ENCODE measurements around the gene USP44.

The USP44 gene

DNA sequence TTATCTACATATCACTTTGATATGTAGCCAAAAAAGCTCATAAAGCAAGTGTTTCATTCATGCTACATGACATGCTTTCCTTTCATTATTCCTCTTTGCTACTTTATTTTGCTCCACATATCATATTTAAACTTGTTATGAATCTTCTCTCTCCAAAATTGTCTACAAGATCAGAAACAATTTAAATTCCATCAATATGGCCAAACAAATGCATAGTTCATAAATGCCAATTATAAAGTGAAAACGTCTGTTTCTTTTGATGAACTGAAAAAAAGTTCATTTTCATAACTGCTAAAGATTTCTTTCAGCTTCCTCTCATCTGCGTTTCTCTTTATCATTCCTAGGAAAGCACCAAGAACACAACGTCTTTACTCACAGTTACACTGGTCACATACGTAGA, 22.8 kb downstream of the USP44 start (continued):
- no peak for TF ChIP-seq SNAI2 (CRISPR knock-in tag; IDR thresholded peaks at IDR 0.05)

DNA sequence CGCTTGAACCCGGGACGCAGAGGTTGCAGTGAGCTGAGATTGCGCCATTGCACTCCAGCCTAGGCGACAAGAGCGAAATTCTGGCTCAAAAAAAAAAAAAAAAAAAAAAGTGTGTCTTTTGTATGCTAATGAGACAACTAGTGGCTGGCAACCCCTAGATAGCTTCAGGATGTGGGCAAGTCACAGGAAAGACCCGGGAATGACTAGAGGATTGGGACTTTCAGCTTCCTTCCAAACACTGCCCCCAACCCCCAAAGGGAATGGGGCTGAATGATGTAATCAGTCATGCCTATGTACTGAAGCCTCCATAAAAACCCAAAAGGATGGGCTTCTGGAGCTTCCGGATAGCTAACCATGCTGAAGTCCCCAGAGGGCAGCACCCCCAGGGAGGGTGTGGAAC, 28.6 kb downstream of the USP44 start:
- TF ChIP-seq RARB (CRISPR knock-in tag; IDR thresholded peaks at IDR 0.05) = no peak
- no peak for TF ChIP-seq SNAI2 (CRISPR knock-in tag; IDR thresholded peaks at IDR 0.05)
- no peak for TF ChIP-seq BACH2 (CRISPR knock-in tag; IDR thresholded peaks at IDR 0.05; ENCODE audit: borderline replicate concordance)
- TF ChIP-seq TCF4 (CRISPR knock-in tag; IDR thresholded peaks at IDR 0.05; ENCODE audit: borderline replicate concordance) = no peak
- no peak for TF ChIP-seq ZC3H10 (CRISPR knock-in tag; IDR thresholded peaks at IDR 0.05)
- TF ChIP-seq, protein P1, sequence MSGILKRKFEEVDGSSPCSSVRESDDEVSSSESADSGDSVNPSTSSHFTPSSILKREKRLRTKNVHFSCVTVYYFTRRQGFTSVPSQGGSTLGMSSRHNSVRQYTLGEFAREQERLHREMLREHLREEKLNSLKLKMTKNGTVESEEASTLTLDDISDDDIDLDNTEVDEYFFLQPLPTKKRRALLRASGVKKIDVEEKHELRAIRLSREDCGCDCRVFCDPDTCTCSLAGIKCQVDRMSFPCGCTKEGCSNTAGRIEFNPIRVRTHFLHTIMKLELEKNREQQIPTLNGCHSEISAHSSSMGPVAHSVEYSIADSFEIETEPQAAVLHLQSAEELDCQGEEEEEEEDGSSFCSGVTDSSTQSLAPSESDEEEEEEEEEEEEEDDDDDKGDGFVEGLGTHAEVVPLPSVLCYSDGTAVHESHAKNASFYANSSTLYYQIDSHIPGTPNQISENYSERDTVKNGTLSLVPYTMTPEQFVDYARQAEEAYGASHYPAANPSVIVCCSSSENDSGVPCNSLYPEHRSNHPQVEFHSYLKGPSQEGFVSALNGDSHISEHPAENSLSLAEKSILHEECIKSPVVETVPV (CRISPR knock-in tag; IDR thresholded peaks at IDR 0.05) = no peak
- TF ChIP-seq, protein P2, sequence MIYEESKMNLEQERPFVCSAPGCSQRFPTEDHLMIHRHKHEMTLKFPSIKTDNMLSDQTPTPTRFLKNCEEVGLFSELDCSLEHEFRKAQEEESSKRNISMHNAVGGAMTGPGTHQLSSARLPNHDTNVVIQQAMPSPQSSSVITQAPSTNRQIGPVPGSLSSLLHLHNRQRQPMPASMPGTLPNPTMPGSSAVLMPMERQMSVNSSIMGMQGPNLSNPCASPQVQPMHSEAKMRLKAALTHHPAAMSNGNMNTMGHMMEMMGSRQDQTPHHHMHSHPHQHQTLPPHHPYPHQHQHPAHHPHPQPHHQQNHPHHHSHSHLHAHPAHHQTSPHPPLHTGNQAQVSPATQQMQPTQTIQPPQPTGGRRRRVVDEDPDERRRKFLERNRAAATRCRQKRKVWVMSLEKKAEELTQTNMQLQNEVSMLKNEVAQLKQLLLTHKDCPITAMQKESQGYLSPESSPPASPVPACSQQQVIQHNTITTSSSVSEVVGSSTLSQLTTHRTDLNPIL (CRISPR knock-in tag; IDR thresholded peaks at IDR 0.05; ENCODE audit: low read depth) = no peak
- TF ChIP-seq ZNF8 (CRISPR knock-in tag; IDR thresholded peaks at IDR 0.05) = no peak

DNA sequence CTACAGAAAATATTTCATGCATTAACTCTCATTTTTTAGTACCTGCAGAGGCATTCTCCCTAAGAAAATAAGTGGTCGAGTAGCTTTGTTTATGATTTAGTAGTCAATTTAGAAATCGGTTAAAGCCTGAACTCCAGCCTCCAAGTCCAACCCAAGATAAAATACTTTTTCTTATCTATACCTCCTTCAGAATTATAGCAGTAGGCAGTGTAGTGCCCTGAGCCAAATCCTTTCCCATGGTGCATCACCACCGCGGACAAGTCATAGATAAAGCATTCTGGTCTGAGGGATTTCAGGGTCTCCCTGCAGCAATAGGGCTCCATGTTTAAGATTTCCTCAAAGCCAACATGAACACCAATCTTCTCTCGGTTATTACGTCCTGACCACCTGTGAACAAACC, 30.5 kb downstream of the USP44 start:
- no peak for TF ChIP-seq BACH2 (CRISPR knock-in tag; IDR thresholded peaks at IDR 0.05; ENCODE audit: borderline replicate concordance)
- no peak for TF ChIP-seq ARNTL (CRISPR knock-in tag; IDR thresholded peaks at IDR 0.05; ENCODE audit: borderline replicate concordance, low read depth)
- no peak for TF ChIP-seq TCF4 (CRISPR knock-in tag; IDR thresholded peaks at IDR 0.05; ENCODE audit: borderline replicate concordance)
- TF ChIP-seq ZFP3 (CRISPR knock-in tag; IDR thresholded peaks at IDR 0.05) = no peak
- TF ChIP-seq ZNF70 (CRISPR knock-in tag; IDR thresholded peaks at IDR 0.05) = no peak
- TF ChIP-seq, protein P2 (CRISPR knock-in tag; IDR thresholded peaks at IDR 0.05; ENCODE audit: low read depth) = no peak
- TF ChIP-seq, protein P3, sequence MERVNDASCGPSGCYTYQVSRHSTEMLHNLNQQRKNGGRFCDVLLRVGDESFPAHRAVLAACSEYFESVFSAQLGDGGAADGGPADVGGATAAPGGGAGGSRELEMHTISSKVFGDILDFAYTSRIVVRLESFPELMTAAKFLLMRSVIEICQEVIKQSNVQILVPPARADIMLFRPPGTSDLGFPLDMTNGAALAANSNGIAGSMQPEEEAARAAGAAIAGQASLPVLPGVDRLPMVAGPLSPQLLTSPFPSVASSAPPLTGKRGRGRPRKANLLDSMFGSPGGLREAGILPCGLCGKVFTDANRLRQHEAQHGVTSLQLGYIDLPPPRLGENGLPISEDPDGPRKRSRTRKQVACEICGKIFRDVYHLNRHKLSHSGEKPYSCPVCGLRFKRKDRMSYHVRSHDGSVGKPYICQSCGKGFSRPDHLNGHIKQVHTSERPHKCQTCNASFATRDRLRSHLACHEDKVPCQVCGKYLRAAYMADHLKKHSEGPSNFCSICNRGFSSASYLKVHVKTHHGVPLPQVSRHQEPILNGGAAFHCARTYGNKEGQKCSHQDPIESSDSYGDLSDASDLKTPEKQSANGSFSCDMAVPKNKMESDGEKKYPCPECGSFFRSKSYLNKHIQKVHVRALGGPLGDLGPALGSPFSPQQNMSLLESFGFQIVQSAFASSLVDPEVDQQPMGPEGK (CRISPR knock-in tag; IDR thresholded peaks at IDR 0.05; ENCODE audit: borderline replicate concordance) = no peak
- TF ChIP-seq CSDC2 (CRISPR knock-in tag; IDR thresholded peaks at IDR 0.05) = no peak
- TF ChIP-seq ZC3H10 (CRISPR knock-in tag; IDR thresholded peaks at IDR 0.05) = no peak
- TF ChIP-seq TOX (CRISPR knock-in tag; IDR thresholded peaks at IDR 0.05; ENCODE audit: borderline replicate concordance) = no peak
- no peak for TF ChIP-seq ESRRG (CRISPR knock-in tag; IDR thresholded peaks at IDR 0.05)
- no peak for TF ChIP-seq RARB (CRISPR knock-in tag; IDR thresholded peaks at IDR 0.05)
- no peak for TF ChIP-seq ISL1 (CRISPR knock-in tag; IDR thresholded peaks at IDR 0.05)
- TF ChIP-seq, protein P4, sequence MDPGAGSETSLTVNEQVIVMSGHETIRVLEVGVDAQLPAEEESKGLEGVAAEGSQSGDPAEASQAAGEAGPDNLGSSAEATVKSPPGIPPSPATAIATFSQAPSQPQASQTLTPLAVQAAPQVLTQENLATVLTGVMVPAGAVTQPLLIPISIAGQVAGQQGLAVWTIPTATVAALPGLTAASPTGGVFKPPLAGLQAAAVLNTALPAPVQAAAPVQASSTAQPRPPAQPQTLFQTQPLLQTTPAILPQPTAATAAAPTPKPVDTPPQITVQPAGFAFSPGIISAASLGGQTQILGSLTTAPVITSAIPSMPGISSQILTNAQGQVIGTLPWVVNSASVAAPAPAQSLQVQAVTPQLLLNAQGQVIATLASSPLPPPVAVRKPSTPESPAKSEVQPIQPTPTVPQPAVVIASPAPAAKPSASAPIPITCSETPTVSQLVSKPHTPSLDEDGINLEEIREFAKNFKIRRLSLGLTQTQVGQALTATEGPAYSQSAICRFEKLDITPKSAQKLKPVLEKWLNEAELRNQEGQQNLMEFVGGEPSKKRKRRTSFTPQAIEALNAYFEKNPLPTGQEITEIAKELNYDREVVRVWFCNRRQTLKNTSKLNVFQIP (CRISPR knock-in tag; IDR thresholded peaks at IDR 0.05; ENCODE audit: borderline replicate concordance, low read depth) = no peak
- TF ChIP-seq ZFP30 (CRISPR knock-in tag; IDR thresholded peaks at IDR 0.05) = no peak
- no peak for TF ChIP-seq SNAI2 (CRISPR knock-in tag; IDR thresholded peaks at IDR 0.05)
- no peak for TF ChIP-seq PPARA (CRISPR knock-in tag; IDR thresholded peaks at IDR 0.05; ENCODE audit: borderline replicate concordance)
- TF ChIP-seq, protein P5, sequence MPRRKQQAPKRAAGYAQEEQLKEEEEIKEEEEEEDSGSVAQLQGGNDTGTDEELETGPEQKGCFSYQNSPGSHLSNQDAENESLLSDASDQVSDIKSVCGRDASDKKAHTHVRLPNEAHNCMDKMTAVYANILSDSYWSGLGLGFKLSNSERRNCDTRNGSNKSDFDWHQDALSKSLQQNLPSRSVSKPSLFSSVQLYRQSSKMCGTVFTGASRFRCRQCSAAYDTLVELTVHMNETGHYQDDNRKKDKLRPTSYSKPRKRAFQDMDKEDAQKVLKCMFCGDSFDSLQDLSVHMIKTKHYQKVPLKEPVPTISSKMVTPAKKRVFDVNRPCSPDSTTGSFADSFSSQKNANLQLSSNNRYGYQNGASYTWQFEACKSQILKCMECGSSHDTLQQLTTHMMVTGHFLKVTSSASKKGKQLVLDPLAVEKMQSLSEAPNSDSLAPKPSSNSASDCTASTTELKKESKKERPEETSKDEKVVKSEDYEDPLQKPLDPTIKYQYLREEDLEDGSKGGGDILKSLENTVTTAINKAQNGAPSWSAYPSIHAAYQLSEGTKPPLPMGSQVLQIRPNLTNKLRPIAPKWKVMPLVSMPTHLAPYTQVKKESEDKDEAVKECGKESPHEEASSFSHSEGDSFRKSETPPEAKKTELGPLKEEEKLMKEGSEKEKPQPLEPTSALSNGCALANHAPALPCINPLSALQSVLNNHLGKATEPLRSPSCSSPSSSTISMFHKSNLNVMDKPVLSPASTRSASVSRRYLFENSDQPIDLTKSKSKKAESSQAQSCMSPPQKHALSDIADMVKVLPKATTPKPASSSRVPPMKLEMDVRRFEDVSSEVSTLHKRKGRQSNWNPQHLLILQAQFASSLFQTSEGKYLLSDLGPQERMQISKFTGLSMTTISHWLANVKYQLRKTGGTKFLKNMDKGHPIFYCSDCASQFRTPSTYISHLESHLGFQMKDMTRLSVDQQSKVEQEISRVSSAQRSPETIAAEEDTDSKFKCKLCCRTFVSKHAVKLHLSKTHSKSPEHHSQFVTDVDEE (CRISPR knock-in tag; IDR thresholded peaks at IDR 0.05) = no peak
- TF ChIP-seq GLIS3 (CRISPR knock-in tag; IDR thresholded peaks at IDR 0.05) = no peak
- no peak for ATAC-seq

More for the DNA sequence above, 28.6 kb downstream of the USP44 start:
- no peak for ATAC-seq

All from SK-N-SH treated with all-trans-retinoic acid at 6 μM for 48 hours (cell line).